ENCODE measurements around the gene PAIP1.
"Not testable (repeated sequence)": the region's sequence is repeated elsewhere in the genome, so short reads cannot be mapped to it uniquely, and the experiment has no call there.

PAIP1 gene

DNA sequence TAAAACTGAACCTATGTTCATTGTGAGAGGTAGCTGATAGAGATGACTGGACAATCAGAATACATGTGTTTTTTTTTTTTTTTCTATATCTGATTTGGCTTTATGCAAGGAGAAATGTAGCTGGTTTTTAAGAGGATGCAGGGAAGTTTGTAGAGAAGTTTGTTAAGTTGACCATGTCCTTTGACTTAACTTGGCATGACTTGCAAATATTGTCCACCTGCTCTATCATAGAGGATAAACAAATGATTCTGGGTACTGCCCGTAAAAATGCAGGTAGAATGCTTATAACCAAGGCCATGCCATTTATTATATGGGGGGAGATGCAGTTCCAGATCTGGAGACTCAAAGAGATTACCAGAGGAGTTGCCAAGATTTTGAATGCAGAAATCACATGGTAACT lies 32.4 kb upstream of the PAIP1 start:
- H3K9ac ChIP-seq (ENCODE audit: low read depth in 1 of 2, low read length in 2 of 2) = no peak overlapping the region
- H3K36me3 ChIP-seq (ENCODE audit: control insufficient read depth in 1 of 2, insufficient read depth in 2 of 2, low read length in 2 of 2) = no peaks in the 10 kb centered on the region
- H3K27ac ChIP-seq (ENCODE audit: low read depth, low read length) = no peak overlapping the region
- no peaks in the 10 kb centered on the region for H3K4me1 ChIP-seq (ENCODE audit: control insufficient read depth in 1 of 2, insufficient read depth in 2 of 2, low read length in 2 of 2)
- H3K27me3 ChIP-seq (ENCODE audit: control insufficient read depth in 1 of 2, insufficient read depth in 2 of 2, low read length in 2 of 2) = no peaks in the 10 kb centered on the region
- H3K4me3 ChIP-seq (ENCODE audit: low read depth in 1 of 2, low read length in 2 of 2) = no peak overlapping the region
- no peaks in the 10 kb centered on the region for H3K9me3 ChIP-seq (ENCODE audit: control insufficient read depth in 1 of 2, low read length in 2 of 2)

DNA sequence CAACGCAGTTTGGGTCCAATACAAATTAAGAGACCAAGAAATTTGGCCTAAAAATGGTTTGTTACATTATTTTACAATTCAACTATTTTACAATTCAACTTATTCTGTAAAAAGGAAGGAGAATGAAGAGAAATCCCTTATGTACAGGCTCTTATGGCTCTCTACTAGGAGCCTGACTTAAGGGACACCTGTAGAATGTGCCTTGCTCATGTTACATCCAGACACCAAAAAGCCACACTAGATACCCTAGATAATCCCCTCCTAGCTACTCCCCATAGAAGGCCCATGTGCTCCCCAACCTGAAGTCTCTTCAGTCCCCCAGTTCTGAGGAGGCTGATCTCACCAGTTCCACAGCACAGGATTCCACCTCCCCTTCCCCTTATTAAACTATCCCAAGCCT lies 32.0 kb upstream of the PAIP1 start:
- H3K27me3 ChIP-seq (ENCODE audit: control insufficient read depth in 1 of 2, insufficient read depth in 2 of 2, low read length in 2 of 2) = no peaks in the 10 kb centered on the region
- no peak overlapping the region for H3K9ac ChIP-seq (ENCODE audit: low read depth in 1 of 2, low read length in 2 of 2)
- no peak overlapping the region for H3K4me3 ChIP-seq (ENCODE audit: low read depth in 1 of 2, low read length in 2 of 2)
- H3K9me3 ChIP-seq (ENCODE audit: control insufficient read depth in 1 of 2, low read length in 2 of 2) = no peaks in the 10 kb centered on the region
- H3K27ac ChIP-seq (ENCODE audit: low read depth, low read length) = no peak overlapping the region
- H3K4me1 ChIP-seq (ENCODE audit: control insufficient read depth in 1 of 2, insufficient read depth in 2 of 2, low read length in 2 of 2) = no peaks in the 10 kb centered on the region
- H3K36me3 ChIP-seq (ENCODE audit: control insufficient read depth in 1 of 2, insufficient read depth in 2 of 2, low read length in 2 of 2) = no peaks in the 10 kb centered on the region

DNA sequence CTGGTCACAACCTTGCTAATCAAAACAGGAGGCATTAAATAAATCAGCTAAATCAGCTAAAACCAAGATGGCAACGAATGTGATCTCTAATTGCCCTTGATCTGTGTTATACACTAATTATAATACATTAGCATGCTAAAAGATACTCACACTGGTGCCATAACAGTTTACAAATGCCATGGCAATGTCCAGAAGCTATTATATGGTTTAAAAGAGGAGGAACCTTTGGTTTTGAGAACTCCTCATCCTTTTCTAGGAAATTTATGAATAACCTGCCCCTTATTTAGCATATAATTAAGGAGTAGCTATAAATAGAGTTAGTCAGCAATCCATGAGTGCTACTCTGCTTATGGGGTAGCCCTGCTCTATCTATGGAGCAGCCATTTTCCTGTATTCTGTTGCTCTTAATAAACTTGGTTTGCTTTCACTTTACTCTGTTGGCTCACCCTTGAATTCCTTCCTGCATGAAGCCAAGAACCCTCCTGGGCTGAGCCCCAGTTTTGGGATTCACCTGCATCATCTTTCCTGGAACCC lies 27.4 kb upstream of the PAIP1 start:
- Histone ChIP-seq H3K4me3 (ENCODE audit: low read depth in 1 of 2, low read length in 2 of 2) (no peak overlapping the region), H3K27ac (ENCODE audit: low read depth, low read length) (no peak overlapping the region), H3K4me1 (ENCODE audit: control insufficient read depth in 1 of 2, insufficient read depth in 2 of 2, low read length in 2 of 2) (no peaks in the 10 kb centered on the region), H3K9ac (ENCODE audit: low read depth in 1 of 2, low read length in 2 of 2) (no peak overlapping the region), H3K9me3 (ENCODE audit: control insufficient read depth in 1 of 2, low read length in 2 of 2) (no peaks in the 10 kb centered on the region), H3K27me3 (ENCODE audit: control insufficient read depth in 1 of 2, insufficient read depth in 2 of 2, low read length in 2 of 2) (no peaks in the 10 kb centered on the region), H3K36me3 (ENCODE audit: control insufficient read depth in 1 of 2, insufficient read depth in 2 of 2, low read length in 2 of 2) (no peaks in the 10 kb centered on the region)

DNA sequence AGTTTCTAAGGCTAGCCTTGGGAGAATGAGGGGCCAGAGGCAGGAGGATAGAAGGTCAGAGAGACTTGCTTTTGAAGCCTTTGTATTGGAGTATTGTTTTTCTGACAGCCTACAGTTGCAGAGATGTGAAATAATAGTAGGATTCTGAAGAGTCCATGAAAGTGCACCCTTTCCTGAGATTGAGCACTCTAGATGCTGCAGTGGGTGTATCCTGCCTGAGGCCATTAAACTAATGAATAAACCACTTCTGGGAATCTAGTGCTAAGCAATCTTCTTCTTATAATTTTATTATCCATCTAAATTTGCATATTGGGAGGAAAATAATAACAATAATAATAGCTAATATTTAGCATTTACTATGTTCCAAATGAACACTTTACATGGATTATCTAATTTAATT lies 26.8 kb upstream of the PAIP1 start:
- Histone ChIP-seq H3K36me3 (ENCODE audit: control insufficient read depth in 1 of 2, insufficient read depth in 2 of 2, low read length in 2 of 2) (no peaks in the 10 kb centered on the region), H3K27ac (ENCODE audit: low read depth, low read length) (no peak overlapping the region), H3K4me1 (ENCODE audit: control insufficient read depth in 1 of 2, insufficient read depth in 2 of 2, low read length in 2 of 2) (no peaks in the 10 kb centered on the region), H3K9me3 (ENCODE audit: control insufficient read depth in 1 of 2, low read length in 2 of 2) (no peaks in the 10 kb centered on the region), H3K9ac (ENCODE audit: low read depth in 1 of 2, low read length in 2 of 2) (no peak overlapping the region), H3K4me3 (ENCODE audit: low read depth in 1 of 2, low read length in 2 of 2) (no peak overlapping the region), H3K27me3 (ENCODE audit: control insufficient read depth in 1 of 2, insufficient read depth in 2 of 2, low read length in 2 of 2) (no peaks in the 10 kb centered on the region)

DNA sequence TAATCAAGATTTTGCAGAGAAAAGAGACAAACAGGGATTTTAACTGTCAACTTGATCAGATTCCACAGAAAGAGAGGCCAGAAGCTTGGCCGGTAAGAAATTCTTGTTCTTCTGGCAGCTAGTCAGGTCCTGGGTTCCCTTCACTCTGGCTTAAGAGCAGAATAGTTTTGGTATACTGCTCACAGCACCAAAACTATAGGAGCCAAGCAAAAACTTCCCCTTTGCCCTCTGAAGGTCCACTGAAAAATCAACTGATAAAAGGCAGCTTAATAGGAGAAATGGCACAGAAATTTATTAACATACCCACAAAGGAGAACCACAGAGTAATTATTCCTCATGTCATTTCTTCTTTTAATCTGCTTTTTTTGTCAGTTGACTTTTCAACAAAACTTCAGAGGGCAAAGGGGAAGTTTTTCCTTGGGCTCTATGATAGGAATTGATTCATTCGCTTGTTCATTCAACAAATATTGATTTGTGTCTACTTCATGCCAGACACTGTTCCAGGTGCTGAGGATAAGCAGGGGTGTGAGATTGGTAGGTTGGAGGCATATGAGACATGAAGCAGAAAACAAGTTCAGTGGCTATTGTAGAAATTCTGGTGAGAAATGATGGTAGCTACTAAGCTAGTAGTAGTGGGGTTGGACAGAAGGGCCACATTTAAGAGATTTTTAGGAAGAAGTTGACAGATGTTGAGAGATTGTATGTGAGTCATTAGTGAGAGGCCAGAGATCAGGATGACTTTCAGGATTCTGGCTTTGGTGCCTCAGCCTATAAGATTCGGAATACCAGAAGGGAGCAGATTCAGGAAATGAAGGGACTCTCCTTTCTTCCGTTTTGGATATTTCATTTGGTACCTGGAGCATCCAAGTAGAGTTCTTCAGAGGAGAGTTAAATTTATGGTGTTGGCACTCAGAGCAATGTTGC lies 25.5 kb upstream of the PAIP1 start:
- no peaks in the 10 kb centered on the region for H3K4me1 ChIP-seq (ENCODE audit: control insufficient read depth in 1 of 2, insufficient read depth in 2 of 2, low read length in 2 of 2)
- no peaks in the 10 kb centered on the region for H3K9me3 ChIP-seq (ENCODE audit: control insufficient read depth in 1 of 2, low read length in 2 of 2)
- no peaks in the 10 kb centered on the region for H3K27me3 ChIP-seq (ENCODE audit: control insufficient read depth in 1 of 2, insufficient read depth in 2 of 2, low read length in 2 of 2)
- H3K36me3 ChIP-seq (ENCODE audit: control insufficient read depth in 1 of 2, insufficient read depth in 2 of 2, low read length in 2 of 2) = no peaks in the 10 kb centered on the region
- H3K9ac ChIP-seq (ENCODE audit: low read depth in 1 of 2, low read length in 2 of 2) = no peak overlapping the region
- no peak overlapping the region for H3K27ac ChIP-seq (ENCODE audit: low read depth, low read length)
- H3K4me3 ChIP-seq (ENCODE audit: low read depth in 1 of 2, low read length in 2 of 2) = no peak overlapping the region

DNA sequence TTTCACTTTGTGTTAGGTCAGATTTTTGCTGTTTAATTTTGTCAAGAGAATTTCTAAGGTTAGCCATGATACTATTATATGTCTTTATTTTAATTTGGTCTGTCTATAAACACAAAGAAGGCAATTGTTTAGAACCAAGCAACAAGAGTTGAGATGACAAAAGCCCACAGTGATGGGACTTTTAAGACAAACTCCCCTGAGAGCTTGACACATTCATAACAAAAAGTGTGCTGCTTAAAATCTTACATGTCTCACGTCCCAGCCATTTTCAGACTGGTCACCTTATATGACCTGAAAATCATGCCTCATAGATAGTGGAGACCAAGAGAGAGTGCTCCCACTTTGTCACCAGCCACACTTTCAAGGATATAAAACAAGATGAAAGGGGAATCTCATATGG lies 24.5 kb upstream of the PAIP1 start:
- Histone ChIP-seq H3K36me3 (ENCODE audit: control insufficient read depth in 1 of 2, insufficient read depth in 2 of 2, low read length in 2 of 2) (no peaks in the 10 kb centered on the region), H3K4me1 (ENCODE audit: control insufficient read depth in 1 of 2, insufficient read depth in 2 of 2, low read length in 2 of 2) (no peaks in the 10 kb centered on the region), H3K9ac (ENCODE audit: low read depth in 1 of 2, low read length in 2 of 2) (no peak overlapping the region), H3K9me3 (ENCODE audit: control insufficient read depth in 1 of 2, low read length in 2 of 2) (no peaks in the 10 kb centered on the region), H3K4me3 (ENCODE audit: low read depth in 1 of 2, low read length in 2 of 2) (no peak overlapping the region), H3K27ac (ENCODE audit: low read depth, low read length) (no peak overlapping the region), H3K27me3 (ENCODE audit: control insufficient read depth in 1 of 2, insufficient read depth in 2 of 2, low read length in 2 of 2) (no peaks in the 10 kb centered on the region)

DNA sequence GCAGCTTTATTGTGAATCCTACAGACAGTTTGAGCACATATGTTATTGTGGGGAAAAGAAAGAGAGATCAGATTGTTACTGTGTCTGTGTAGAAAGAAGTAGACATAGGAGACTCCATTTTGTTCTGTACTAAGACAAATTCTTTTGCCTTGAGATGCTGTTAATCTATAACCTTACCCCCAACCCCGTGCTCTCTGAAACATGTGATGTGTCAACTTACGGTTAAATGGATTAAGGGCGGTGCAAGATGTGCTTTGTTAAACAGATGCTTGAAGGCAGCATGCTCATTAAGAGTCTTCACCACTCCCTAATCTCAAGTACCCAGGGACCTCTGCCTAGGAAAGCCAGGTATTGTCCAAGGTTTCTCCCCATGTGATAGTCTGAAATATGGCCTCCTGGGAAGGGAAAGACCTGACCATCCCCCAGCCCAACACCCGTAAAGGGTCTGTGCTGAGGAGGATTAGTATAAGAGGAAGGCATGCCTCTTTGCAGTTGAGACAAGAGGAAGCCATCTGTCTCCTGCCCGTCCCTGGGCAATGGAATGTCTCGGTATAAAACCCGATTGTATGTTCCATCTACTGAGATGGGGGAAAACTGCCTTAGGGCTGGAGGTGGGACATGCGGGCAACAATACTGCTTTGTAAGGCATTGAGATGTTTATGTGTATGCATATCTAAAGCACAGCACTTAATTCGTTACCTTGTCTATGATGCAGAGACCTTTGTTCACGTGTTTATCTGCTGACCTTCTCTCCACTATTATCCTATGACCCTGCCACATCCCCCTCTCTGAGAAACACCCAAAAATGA lies 23.7 kb upstream of the PAIP1 start:
- H3K9me3 ChIP-seq (ENCODE audit: control insufficient read depth in 1 of 2, low read length in 2 of 2) = not testable (repeated sequence)

DNA sequence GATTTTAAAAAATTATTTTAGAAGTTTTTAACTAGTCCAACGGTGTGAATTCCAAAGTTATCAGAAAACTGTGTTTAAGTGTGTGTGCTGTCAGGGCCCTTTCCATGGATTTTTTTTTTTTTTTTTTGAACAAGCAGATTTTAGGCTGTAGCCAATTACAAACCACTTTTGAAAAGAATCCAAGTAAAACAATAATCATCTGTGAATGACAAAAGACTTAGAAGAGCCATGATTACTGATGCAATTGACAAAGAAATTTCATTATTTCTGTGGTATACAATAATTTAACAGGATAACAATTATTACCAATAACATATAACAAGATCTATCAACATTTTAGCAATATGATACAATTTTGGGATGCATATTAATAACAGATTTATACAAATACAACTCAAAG lies 16.2 kb upstream of the PAIP1 start:
- Histone ChIP-seq H3K36me3 (ENCODE audit: control insufficient read depth in 1 of 2, insufficient read depth in 2 of 2, low read length in 2 of 2) (peaks cover 0 to 5% of the 10 kb centered on the region in 2 donors), H3K27ac (ENCODE audit: low read depth, low read length) (no peak overlapping the region), H3K4me1 (ENCODE audit: control insufficient read depth in 1 of 2, insufficient read depth in 2 of 2, low read length in 2 of 2) (no peaks in the 10 kb centered on the region), H3K9me3 (ENCODE audit: control insufficient read depth in 1 of 2, low read length in 2 of 2) (no peaks in the 10 kb centered on the region), H3K4me3 (ENCODE audit: low read depth in 1 of 2, low read length in 2 of 2) (no peak overlapping the region), H3K9ac (ENCODE audit: low read depth in 1 of 2, low read length in 2 of 2) (no peak overlapping the region), H3K27me3 (ENCODE audit: control insufficient read depth in 1 of 2, insufficient read depth in 2 of 2, low read length in 2 of 2) (no peaks in the 10 kb centered on the region)

More for the DNA sequence above, 23.7 kb upstream of the PAIP1 start:
- H3K27me3 ChIP-seq (ENCODE audit: control insufficient read depth in 1 of 2, insufficient read depth in 2 of 2, low read length in 2 of 2); H3K9ac ChIP-seq (ENCODE audit: low read depth in 1 of 2, low read length in 2 of 2); H3K4me3 ChIP-seq (ENCODE audit: low read depth in 1 of 2, low read length in 2 of 2); H3K4me1 ChIP-seq (ENCODE audit: control insufficient read depth in 1 of 2, insufficient read depth in 2 of 2, low read length in 2 of 2); H3K36me3 ChIP-seq (ENCODE audit: control insufficient read depth in 1 of 2, insufficient read depth in 2 of 2, low read length in 2 of 2); H3K27ac ChIP-seq (ENCODE audit: low read depth, low read length): not testable (repeated sequence)

DNA sequence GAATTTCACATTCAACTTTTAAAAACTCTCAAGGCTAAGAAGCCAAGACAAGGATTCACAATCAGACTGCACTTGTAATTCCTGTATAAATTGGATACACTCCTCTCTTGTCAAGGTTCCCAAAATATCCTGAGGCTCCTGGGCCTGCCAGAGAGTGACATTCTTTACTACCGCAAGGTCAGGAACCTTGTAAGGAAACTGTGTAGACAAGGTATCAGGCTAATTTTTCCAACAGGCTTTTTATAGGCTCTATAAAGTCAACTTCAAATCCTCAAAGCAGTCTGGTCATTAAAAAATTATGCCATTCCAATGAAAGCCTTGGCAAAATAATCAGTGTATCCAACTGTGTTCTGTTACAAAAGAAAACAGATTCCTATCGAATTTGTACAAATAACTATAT lies 15.5 kb upstream of the PAIP1 start:
- Histone ChIP-seq H3K27ac (ENCODE audit: low read depth, low read length) (no peak overlapping the region), H3K9me3 (ENCODE audit: control insufficient read depth in 1 of 2, low read length in 2 of 2) (no peaks in the 10 kb centered on the region), H3K36me3 (ENCODE audit: control insufficient read depth in 1 of 2, insufficient read depth in 2 of 2, low read length in 2 of 2) (peaks cover 0 to 5% of the 10 kb centered on the region in 2 donors), H3K4me3 (ENCODE audit: low read depth in 1 of 2, low read length in 2 of 2) (no peak overlapping the region), H3K9ac (ENCODE audit: low read depth in 1 of 2, low read length in 2 of 2) (no peak overlapping the region), H3K4me1 (ENCODE audit: control insufficient read depth in 1 of 2, insufficient read depth in 2 of 2, low read length in 2 of 2) (no peaks in the 10 kb centered on the region), H3K27me3 (ENCODE audit: control insufficient read depth in 1 of 2, insufficient read depth in 2 of 2, low read length in 2 of 2) (no peaks in the 10 kb centered on the region)

DNA sequence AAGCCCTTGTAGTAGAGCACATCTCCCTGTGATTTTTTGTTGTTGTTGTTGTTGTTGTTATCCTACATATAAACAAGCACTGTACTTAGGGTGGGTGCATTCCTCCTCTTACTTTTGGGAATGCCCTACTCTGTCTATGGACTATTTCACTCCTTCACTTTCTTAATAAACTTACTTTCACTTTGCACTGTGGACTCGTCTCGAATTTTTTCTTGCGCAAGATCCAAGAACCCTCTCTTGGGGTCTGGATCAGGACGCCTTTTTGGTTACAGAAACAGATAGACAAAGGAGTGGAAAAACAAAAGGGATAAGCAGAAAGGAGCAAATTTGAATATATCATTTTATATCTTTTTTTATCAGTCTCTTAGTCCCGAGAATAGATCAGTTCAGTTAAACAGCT lies 14.4 kb upstream of the PAIP1 start:
- Histone ChIP-seq H3K4me1 (ENCODE audit: control insufficient read depth in 1 of 2, insufficient read depth in 2 of 2, low read length in 2 of 2) (no peaks in the 10 kb centered on the region), H3K27ac (ENCODE audit: low read depth, low read length) (no peak overlapping the region), H3K4me3 (ENCODE audit: low read depth in 1 of 2, low read length in 2 of 2) (no peak overlapping the region), H3K9me3 (ENCODE audit: control insufficient read depth in 1 of 2, low read length in 2 of 2) (no peaks in the 10 kb centered on the region), H3K36me3 (ENCODE audit: control insufficient read depth in 1 of 2, insufficient read depth in 2 of 2, low read length in 2 of 2) (peaks cover 0 to 5% of the 10 kb centered on the region in 2 donors), H3K9ac (ENCODE audit: low read depth in 1 of 2, low read length in 2 of 2) (no peak overlapping the region), H3K27me3 (ENCODE audit: control insufficient read depth in 1 of 2, insufficient read depth in 2 of 2, low read length in 2 of 2) (no peaks in the 10 kb centered on the region)
